ENCODE results near the gene TBX20.

DNA sequence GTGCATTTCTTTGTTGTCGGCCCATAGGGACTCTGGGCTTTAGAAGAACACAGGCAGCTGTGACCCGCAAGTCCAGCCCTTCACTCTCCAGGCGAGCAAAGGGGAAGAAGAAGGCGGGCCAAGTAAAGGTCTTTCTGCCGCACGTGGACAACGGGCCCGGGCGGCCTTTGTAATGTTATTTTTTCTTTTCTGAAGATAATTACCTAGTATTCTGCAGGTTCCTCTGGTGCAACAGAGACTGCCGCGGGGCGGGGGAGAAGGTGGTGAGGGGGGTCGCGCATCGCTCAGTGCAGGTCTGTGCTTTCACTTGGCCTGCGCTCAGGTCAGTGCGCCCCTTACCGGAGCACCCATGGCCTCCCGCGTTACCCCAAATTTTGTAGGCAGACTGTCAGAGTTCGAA, 7.1 kb upstream of the TBX20 start:
- TF ChIP-seq, protein P1, sequence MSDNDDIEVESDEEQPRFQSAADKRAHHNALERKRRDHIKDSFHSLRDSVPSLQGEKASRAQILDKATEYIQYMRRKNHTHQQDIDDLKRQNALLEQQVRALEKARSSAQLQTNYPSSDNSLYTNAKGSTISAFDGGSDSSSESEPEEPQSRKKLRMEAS (IDR thresholded peaks at IDR 0.05; ENCODE audit: low read depth, low read length) = no peak
- TF ChIP-seq, protein P2, sequence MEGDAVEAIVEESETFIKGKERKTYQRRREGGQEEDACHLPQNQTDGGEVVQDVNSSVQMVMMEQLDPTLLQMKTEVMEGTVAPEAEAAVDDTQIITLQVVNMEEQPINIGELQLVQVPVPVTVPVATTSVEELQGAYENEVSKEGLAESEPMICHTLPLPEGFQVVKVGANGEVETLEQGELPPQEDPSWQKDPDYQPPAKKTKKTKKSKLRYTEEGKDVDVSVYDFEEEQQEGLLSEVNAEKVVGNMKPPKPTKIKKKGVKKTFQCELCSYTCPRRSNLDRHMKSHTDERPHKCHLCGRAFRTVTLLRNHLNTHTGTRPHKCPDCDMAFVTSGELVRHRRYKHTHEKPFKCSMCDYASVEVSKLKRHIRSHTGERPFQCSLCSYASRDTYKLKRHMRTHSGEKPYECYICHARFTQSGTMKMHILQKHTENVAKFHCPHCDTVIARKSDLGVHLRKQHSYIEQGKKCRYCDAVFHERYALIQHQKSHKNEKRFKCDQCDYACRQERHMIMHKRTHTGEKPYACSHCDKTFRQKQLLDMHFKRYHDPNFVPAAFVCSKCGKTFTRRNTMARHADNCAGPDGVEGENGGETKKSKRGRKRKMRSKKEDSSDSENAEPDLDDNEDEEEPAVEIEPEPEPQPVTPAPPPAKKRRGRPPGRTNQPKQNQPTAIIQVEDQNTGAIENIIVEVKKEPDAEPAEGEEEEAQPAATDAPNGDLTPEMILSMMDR (IDR thresholded peaks at IDR 0.05 in 2 of 3, conservative IDR thresholded peaks at IDR 0.05 in 1 of 3; ENCODE audit: control insufficient read depth in 2 of 3, extremely low read depth in 1 of 3, insufficient read depth in 1 of 3, low read depth in 3 of 3, low read length in 3 of 3) = no peak
- TF ChIP-seq, protein P3, sequence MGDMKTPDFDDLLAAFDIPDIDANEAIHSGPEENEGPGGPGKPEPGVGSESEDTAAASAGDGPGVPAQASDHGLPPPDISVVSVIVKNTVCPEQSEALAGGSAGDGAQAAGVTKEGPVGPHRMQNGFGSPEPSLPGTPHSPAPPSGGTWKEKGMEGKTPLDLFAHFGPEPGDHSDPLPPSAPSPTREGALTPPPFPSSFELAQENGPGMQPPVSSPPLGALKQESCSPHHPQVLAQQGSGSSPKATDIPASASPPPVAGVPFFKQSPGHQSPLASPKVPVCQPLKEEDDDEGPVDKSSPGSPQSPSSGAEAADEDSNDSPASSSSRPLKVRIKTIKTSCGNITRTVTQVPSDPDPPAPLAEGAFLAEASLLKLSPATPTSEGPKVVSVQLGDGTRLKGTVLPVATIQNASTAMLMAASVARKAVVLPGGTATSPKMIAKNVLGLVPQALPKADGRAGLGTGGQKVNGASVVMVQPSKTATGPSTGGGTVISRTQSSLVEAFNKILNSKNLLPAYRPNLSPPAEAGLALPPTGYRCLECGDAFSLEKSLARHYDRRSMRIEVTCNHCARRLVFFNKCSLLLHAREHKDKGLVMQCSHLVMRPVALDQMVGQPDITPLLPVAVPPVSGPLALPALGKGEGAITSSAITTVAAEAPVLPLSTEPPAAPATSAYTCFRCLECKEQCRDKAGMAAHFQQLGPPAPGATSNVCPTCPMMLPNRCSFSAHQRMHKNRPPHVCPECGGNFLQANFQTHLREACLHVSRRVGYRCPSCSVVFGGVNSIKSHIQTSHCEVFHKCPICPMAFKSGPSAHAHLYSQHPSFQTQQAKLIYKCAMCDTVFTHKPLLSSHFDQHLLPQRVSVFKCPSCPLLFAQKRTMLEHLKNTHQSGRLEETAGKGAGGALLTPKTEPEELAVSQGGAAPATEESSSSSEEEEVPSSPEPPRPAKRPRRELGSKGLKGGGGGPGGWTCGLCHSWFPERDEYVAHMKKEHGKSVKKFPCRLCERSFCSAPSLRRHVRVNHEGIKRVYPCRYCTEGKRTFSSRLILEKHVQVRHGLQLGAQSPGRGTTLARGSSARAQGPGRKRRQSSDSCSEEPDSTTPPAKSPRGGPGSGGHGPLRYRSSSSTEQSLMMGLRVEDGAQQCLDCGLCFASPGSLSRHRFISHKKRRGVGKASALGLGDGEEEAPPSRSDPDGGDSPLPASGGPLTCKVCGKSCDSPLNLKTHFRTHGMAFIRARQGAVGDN (IDR thresholded peaks at IDR 0.05) = no peak
- TF ChIP-seq SMC3 (IDR thresholded peaks at IDR 0.05; ENCODE audit: borderline replicate concordance, low read length) = no peak
- no peak for TF ChIP-seq POLR2AphosphoS5 (IDR thresholded peaks at IDR 0.05; ENCODE audit: low read length)
- TF ChIP-seq EZH2 (IDR thresholded peaks at IDR 0.05; ENCODE audit: borderline replicate concordance, control insufficient read depth, low read depth, low read length) = no peak
